A673 (cell line): ENCODE data around the gene TAL1. TPM values are rescaled to one million over a fixed set of nuclear protein-coding genes. Genes with fewer than 3 reads are reported as not detected.
A peak's percentile ranks its signal among the peaks of the same experiment; 100 is the strongest.

ENCODE experiments used
- BruUV-seq: library from RNA; stranded (reverse); fragments of 400-500 nt; replicated peaks from 2 replicates; lab custom pipeline; 2021; lab: Mats Ljungman, UMichigan
- CTCF ChIA-PET: fragments of 300-600 bp; sonication (Branson Sonifier 250); formaldehyde crosslinking; loops from one replicate; lab custom pipeline; 2022; ENCODE audit warnings: antibody characterized with exemption; lab: Charles Lee
- POLR2A ChIA-PET: fragments of 300-600 bp; sonication (Branson Sonifier 250); formaldehyde crosslinking; loops from one replicate; lab custom pipeline; 2022; ENCODE audit warnings: antibody characterized with exemption; ENCODE audit not compliant: low non-redundant PET; lab: Charles Lee
- DNase-seq: peaks from one replicate; pipeline ENCODE4 v3.0.0-alpha.2; 2015; ENCODE audit warnings: low spot score
- H3K27ac ChIP-seq: fragments of 200-600 bp; sonication (generic); 2 replicates; pipeline ENCODE4 v1.5.1; 2016; ENCODE audit warnings: mixed run types, low read depth, mild to moderate bottlenecking, mixed read lengths, antibody characterized with exemption, low read length; ENCODE audit not compliant: poor library complexity, severe bottlenecking
- H3K27me3 ChIP-seq: fragments of 200-600 bp; sonication (generic); replicated peaks from 2 replicates; pipeline ENCODE4 v1.6.1; 2017; ENCODE audit warnings: mixed run types, low read depth, mild to moderate bottlenecking, mixed read lengths, antibody characterized with exemption, low read length; ENCODE audit not compliant: insufficient read depth, poor library complexity
- H3K36me3 ChIP-seq: fragments of 200-600 bp; sonication (generic); 2 replicates; pipeline ENCODE4 v1.6.1; 2016; ENCODE audit warnings: mixed run types, mild to moderate bottlenecking, mixed read lengths, antibody characterized with exemption, low read length; ENCODE audit not compliant: insufficient read depth, poor library complexity, severe bottlenecking
- H3K4me1 ChIP-seq: fragments of 200-600 bp; sonication (generic); 2 replicates; pipeline ENCODE4 v1.6.1; 2017; ENCODE audit warnings: mixed run types, mild to moderate bottlenecking, mixed read lengths, antibody characterized with exemption, low read length; ENCODE audit not compliant: insufficient read depth, poor library complexity, severe bottlenecking
- H3K4me3 ChIP-seq: fragments of 200-600 bp; sonication (generic); 2 replicates; pipeline ENCODE4 v1.5.1; 2016; ENCODE audit warnings: low read depth, mixed run types, mild to moderate bottlenecking, mixed read lengths, low read length; ENCODE audit not compliant: poor library complexity, severe bottlenecking
- H3K9me3 ChIP-seq: fragments of 200-600 bp; sonication (generic); 2 replicates; pipeline ENCODE4 v1.6.1; 2016; ENCODE audit warnings: mixed run types, low read depth, mild to moderate bottlenecking, mixed read lengths, antibody characterized with exemption, low read length; ENCODE audit not compliant: poor library complexity, severe bottlenecking
- CTCF ChIP-seq: fragments of 300-800, 200-600 bp; sonication (generic); conservative IDR thresholded peaks from 2 replicates; pipeline ENCODE4 v1.5.1; 2017; ENCODE audit warnings: low read depth, mild to moderate bottlenecking, antibody characterized with exemption, low read length, moderate library complexity, mixed read lengths
- EZH2 ChIP-seq: fragments of 200-600 bp; sonication (generic); IDR thresholded peaks from 2 replicates; pipeline ENCODE4 v1.6.1; 2017; ENCODE audit warnings: borderline replicate concordance, low read depth, mild to moderate bottlenecking, mixed read lengths, antibody characterized with exemption, low read length; ENCODE audit not compliant: poor library complexity, severe bottlenecking
- intact Hi-C: fragments of 100-400 bp; cut with micrococcal nuclease; formaldehyde crosslinking; loops from one replicate; pipeline ENCODE4 v1.10.0; 2022; ENCODE audit not compliant: unreplicated experiment
- total RNA-seq: library from RNA; stranded (reverse); gene quantifications from 2 replicates; pipeline ENCODE4 v1.2.3, GENCODE V29; 2021

TAL1 gene
- total RNA-seq, 1 experiment from 2014 or later = 0.11 TPM

GRCh38 chr1:47225430-47226100, 6.5 kb downstream of the TAL1 start:
- Histone ChIP-seq H3K36me3 (no peaks in the 10 kb centered on the region), H3K4me3 (peak overlapping the region; percentile 31), H3K27me3 (peaks cover 88% of the 10 kb centered on the region), H3K4me1 (peaks cover 4% of the 10 kb centered on the region), H3K27ac (no peak overlapping the region), H3K9me3 (no peaks in the 10 kb centered on the region)
- ChIA-PET CTCF (no interaction called here), POLR2A (no interaction called here)
- intact Hi-C loops = no loop called here
- TF ChIP-seq EZH2 (peak; percentile 97), CTCF (no peak)
- no TSS peak for BruUV-seq
- DNase-seq = no peak

DNA sequence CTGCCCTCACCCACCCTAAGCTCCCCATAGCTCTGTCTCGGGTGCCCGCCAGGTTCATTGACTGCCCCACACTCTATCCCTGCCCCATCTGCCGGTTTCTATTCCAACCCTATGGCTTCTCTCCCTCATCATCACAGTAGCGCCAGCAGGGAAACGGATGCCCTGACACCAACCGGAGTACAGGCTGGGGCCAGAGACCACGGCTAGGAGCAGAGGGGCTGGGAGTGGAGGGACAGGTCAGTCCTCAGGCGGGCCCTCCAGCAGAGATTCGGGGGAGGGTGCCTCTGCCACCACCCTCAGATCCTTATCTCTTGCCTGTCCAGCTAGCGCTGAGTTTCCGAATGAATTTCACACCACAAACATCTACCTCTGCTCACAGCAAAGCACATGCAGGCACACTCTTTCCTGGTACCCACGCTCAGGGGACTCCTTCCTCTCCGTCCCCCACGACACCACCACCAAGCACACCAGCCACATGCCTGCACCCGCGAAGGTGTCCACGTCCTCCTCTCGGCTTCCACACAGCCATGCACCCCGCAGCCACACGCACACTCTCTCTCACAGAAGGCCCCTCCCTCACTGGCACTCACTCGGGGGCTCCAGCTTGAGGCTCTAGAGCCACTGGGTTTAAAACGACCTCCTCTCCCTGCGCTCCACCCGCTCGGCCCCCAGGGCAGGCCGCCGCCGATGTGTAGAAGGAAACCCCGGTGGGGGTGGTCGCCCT, 7.2 kb downstream of the TAL1 start:
- intact Hi-C loops = no loop called here
- Histone ChIP-seq H3K4me1 (peaks cover 4% of the 10 kb centered on the region), H3K36me3 (no peaks in the 10 kb centered on the region), H3K4me3 (no peak overlapping the region), H3K27me3 (peaks cover 81% of the 10 kb centered on the region), H3K27ac (no peak overlapping the region), H3K9me3 (no peaks in the 10 kb centered on the region)
- DNase-seq = no peak
- POLR2A ChIA-PET = no interaction called here
- TF ChIP-seq CTCF = no peak
- no peak for TF ChIP-seq EZH2
- no TSS peak for BruUV-seq
- CTCF ChIA-PET = no interaction called here

- no peak for DNase-seq
- intact Hi-C loops = no loop called here
- Histone ChIP-seq H3K4me3 (no peak overlapping the region), H3K27me3 (peaks cover 73% of the 10 kb centered on the region), H3K9me3 (no peaks in the 10 kb centered on the region), H3K4me1 (peaks cover 4% of the 10 kb centered on the region), H3K36me3 (no peaks in the 10 kb centered on the region), H3K27ac (no peak overlapping the region)
- no peak for TF ChIP-seq EZH2
- no peak for TF ChIP-seq CTCF
- ChIA-PET POLR2A (no interaction called here), CTCF (no interaction called here)
- no TSS peak for BruUV-seq
Observed at GRCh38 chr1:47223921-47224675, 7.9 kb downstream of the TAL1 start.
